NOMO-1 (cell line): ENCODE data around the gene NFKBIZ.
A peak's percentile ranks its signal among the peaks of the same experiment; 100 is the strongest.

ENCODE experiments used
- DNase-seq, 2 experiments: peaks; one replicate each; lab custom pipeline; 2025; ENCODE audit not compliant: unreplicated experiment in 2 of 2; lab: John Stamatoyannopoulos, UW

Gene NFKBIZ

DNA sequence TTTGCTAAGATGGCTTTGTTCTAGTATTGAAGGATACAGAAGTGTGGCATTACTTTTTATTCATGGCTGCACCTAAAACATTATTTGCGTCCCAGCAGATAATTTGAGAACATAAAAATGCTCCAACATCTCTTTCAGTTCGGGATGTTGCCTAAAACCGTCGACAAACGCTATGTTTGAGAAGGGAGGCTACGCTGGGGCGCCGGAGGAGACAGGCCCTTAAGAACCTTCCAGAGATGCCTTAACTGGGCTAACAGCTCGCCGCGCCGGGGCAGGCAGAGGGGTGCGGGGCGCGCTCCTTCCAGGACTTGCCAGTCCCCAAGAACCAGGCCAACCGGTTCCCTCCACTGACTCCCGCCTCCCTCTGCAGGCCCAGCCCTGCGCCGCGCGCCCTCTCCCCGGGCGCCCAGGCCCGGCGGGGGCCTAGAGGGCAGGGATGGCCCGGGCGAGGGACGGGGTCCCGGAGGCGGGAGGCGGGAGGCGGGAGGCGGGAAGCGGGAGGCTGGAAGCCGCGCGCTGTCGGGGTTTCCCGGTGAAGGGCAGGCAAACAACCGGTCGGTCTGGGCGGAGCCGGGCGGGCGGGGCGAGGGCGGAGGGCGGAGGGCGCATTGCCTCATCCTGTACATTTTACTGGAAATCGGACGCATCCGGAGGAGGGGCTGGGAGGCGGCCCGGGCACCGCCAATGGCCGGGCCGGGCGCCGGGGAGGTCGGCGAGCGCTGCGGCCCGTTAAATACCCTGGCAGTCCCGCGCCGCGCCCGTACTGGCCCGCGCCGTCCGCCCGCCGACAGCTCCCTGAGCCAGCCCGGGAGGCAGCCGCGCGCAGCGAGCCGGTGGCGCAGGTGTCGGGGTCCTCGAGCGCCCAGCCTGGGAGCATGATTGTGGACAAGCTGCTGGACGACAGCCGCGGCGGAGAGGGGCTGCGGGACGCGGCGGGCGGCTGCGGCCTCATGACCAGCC, at the start of gene NFKBIZ:
NFKBIZ (plus strand) TSS at position 761 of the 960 bp plus-strand sequence; CDS start at position 876, 115 bp downstream.
- peak; percentile 91 to 94 for DNase-seq

- no peak for DNase-seq
These were observed 48.1 kb upstream of the NFKBIZ start for GRCh38 chr3:101801174-101801573.

- no peak for DNase-seq
These were observed 47.1 kb upstream of the NFKBIZ start for GRCh38 chr3:101802179-101802578.

DNA sequence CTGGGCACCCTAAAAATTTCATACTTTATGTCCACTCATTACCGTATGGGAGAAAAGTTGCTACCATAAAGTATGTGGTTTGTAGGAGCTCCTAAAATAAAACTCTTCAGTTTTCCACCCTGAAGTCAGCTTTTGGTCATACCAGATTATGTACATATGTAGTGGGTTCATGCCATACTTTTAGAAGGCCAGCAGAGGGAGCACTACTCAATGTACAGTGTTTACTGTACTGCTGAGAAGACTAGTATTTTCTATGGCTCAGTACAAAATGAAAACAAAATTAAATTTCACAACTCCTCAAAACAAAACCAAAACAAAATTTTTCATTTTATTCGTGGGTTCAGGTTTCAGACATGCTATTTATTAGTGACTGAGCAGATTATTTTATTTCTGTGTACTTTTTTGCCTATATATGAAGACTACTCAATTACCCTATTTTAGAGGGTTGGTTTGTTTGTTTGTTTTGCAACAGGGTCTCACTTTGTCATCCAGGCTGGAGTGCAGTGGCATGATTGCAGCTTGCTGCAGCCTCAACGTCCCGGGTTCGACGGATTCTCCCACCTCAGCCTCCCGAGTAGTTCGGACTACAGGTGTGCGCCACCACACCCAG, 46.0 kb upstream of the NFKBIZ start:
- peak in 1 of 2 experiments; percentile 75 for DNase-seq

DNA sequence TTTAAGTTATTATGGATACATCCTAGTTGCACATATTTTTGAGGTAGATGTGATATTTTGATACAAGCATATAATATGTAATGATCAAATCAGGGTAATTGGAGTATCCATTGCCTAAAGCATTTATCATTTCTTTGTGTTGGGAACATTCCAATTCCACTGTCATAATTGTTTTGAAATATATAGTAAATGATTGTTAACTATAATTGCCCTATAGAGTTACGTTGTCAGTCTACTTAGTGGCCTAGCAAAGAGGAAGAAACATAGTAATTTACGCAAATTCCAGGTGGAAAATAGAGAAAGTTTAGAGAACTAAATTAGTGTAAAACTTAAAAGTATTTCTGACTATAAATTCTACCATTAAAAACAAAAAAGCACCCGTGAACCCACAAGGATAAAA, 45.4 kb upstream of the NFKBIZ start:
- no peak for DNase-seq

- DNase-seq, result no peak
These were observed 42.8 kb upstream of the NFKBIZ start for GRCh38 chr3:101806491-101806890.

DNA sequence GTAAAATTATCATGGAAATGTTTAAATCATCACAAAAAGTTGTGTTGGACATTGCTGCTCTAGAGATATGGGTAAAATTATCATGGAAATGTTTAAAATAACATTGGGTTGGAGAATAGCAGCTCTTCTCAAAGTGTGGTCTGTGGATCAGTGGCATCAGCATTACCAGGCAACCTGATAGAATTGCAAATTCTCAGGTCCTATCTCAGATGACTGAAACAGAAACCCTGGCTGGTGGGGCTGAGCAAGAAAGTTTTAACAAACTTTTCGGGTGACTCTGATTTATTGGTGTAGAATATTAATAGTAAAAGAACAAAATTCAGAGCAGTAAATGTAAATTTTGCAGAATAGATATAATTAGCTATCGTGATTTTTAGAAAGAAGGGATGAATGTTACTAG, 41.4 kb upstream of the NFKBIZ start:
- DNase-seq, result no peak

DNA sequence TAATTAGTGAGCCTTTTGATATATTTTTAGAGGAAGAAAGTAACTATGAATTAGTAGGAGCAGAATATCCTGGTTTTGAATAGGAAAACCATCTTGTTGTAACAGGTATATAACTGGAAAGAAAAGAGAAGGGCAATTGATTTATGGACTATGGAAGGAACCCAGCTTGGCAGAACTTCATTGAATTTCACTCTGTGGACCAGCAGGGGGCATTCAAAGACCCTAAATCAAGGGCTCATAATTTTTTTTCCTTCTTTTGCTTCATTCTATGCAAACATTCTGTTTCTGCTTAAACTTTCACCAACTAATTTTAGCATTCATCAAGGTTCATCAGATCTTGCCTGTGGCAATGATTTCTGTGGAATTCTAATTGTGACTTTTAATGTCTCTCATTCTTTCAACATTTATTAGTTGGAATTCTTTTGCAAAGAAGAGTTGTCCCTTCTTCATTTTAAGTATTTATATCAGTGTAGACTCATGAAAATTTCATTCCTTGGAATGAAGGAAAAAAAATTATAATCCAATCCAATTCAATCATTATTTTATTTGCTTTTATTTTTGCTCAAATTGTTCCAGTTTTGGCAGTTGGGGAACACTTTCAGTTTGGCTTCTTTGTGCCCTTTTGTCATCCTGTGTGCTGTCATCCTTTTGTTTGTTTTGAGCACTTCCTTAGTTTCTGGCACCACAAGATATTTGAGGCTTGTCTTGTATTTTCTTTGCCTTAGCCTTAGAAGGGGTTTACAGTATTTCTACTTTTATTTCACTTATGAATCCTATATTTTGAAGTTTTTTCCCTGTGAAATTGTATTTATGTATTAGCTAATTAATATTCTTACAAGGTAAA, 39.9 kb upstream of the NFKBIZ start:
- DNase-seq, result peak; percentile 62 to 73

DNA sequence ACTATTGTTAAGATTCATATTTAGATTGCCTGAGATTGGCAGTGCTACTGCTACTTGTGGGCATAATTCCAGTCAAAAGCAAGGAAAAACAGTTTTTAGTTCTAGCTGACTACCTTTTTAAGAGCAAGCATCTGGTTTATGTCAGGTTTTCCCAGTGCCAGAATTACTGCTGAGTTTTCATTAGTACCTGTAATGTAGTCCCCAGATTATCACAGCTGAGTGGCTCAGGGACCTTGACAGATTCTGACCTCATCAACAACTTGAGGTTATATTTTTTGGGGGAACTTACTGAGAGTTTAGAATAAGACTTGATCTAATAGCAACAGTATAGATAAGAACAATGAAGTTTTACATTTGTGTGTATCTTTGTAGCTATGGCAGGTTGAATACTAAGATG, 39.3 kb upstream of the NFKBIZ start:
- DNase-seq, result no peak

DNA sequence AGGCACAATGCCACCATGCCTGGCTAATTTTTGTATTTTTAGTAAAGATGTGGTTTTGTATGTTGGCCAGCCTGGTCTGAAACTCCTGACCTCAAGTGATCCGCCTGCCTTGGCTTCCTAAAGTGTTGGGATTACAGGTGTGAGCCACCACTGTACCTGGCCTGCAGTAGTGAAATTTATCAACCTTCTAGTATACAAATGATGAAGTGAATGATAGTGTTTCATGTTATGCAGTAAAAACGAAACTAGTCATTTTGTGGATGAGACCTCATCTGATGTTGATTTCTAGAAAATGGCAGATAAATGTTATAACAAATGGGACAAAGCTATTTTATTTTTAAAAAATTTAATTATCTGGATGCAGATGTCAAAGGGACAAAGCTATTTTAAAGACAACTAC, 37.4 kb upstream of the NFKBIZ start:
- DNase-seq, result no peak

- no peak for DNase-seq
These were observed 36.4 kb upstream of the NFKBIZ start for GRCh38 chr3:101812895-101813294.

- DNase-seq, result peak; percentile 23 to 41
These were observed 35.4 kb upstream of the NFKBIZ start for GRCh38 chr3:101813817-101814440.

- no peak for DNase-seq
These were observed 34.5 kb upstream of the NFKBIZ start for GRCh38 chr3:101814835-101815234.

DNA sequence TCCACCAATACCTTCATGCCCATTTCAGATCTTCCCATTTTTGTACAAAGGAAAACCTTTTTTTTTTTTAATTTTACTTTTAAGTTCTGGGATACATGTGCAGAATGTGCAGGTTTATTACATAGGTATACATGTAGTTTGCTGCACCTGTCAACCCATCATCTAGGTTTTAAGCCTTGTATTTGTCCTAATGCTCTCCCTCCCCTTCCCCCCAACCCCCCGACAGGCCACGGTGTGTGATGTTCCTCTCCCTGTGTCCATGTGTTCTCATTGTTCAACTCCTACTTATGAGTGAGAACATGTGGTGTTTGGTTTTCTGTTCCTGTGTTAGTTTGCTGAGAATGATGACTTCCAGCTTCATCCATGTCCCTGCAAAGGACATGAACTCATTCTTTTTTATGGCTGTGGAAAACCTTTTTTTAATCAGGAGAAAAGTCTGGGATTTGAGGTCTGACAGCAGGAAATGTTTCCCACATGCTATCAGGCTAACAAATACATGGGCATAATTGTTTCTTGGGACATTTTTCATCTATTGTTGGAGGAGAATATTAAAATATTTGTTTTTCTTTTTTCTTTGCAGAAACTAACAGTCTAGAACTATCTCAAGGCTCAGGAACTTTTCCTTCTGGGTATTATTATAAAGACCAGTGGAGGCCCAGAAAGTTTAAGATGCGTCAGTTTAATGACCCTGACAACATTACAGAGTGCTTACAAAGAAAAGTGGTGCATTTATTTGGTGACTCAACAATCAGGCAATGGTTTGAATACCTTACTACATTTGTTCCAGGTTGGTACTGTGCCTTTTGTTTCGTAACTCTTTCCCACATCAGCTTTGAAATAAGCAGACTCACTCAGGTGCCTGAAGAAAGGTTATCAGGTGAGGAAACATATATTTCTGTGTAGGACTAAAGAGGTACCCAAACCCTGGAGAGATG, 32.8 kb upstream of the NFKBIZ start:
- DNase-seq, result no peak

DNA sequence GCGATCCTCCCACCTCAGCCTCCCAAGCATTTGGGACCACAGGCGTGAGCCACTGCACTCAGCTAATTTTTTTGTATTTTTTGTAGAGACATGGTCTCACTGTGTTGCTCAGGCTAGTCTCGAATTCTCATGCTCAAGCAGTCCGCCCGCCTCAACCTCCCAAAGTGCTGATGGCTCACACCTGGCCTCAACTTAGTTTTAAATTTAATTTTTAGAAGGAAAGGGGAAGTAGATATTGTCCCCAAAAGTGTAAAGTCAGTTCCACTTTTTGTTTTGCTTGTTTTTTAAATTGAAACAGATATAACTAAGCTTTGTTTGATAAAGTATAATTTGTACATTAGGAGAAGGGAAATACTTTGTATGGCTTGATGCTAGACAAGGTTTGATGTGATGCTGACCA, 31.3 kb upstream of the NFKBIZ start:
- DNase-seq, result peak in 1 of 2 experiments; percentile 54

DNA sequence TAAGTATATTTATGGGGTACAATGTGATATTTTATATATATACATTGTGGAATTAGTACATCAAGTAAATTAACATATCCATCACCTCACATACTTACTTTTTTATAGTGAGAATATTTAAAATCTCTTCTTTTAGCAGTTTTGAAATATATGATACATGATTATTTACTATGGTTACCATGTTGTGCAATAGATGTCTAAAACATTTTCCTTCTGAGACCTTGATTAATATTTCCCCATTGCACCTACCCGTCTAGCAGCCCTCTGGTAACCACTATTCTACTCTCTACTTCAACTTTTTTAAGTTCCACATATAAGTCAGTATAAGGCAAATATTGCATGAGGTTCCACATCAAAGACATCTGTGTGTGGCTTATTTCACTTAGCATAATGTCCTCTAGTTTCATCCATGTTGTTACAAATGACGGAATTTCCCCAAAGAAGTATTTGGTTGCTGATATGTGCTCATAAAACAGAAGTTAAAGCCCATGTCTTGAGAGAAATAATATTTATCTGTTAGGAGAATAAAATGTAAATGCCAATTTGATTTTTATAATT, 29.6 kb upstream of the NFKBIZ start:
- peak; percentile 53 to 84 for DNase-seq

- DNase-seq, result no peak
These were observed 27.8 kb upstream of the NFKBIZ start for GRCh38 chr3:101821503-101821902.

DNA sequence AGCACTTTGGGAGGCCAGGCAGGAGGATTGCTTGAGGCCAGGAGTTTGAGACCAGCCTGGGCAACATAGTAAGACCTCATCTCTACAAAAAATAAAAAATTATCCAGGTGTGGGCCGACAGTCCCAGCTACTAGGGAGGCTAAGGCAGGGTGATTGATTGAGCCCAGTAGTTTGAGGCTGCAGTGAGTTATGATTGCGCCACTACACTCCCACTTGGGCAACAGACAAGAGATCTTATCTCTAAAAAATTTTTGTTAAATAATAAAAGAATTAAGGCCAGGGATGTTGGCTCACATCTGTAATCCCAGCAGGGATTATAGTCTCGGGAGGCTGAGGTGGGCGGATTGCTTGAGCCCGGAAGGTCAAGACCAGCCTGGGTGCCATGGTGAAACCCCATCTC, 25.8 kb upstream of the NFKBIZ start:
- no peak for DNase-seq

DNA sequence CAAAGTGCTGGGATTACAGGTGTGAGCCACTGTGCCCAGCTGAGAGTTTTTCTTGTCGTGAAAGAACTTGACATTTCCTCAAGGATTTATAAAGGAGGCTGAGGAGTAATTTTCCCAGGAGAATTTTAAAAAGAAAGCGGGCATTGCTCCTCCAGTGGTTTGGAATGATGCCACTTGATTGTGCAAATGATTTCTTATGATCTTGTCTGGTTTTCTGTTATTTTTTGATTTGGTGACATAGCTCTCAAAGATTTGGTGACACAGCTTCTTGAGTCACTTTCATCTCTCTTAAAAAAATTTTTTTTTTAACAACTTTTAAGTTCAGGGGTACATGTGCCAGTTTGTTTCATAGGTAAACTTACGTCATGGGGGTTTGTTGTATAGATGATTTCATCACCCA, 24.6 kb upstream of the NFKBIZ start:
- no peak for DNase-seq
